Lower lobe of right lung (tissue), 2 donors: ENCODE data around the gene PCID2. TPM values are rescaled to one million over a fixed set of nuclear protein-coding genes. Genes with fewer than 3 reads are reported as not detected.

Experiments used
- ATAC-seq, 2 donors: fragments of 200-7000 bp; cut with Tn5 transposase; one replicate each; pipeline ENCODE4 v1.9.1; 2020 to 2022; ENCODE audit warnings: mild to moderate bottlenecking in 2 of 2, moderate library complexity in 2 of 2
- DNase-seq: peaks from one replicate; pipeline ENCODE4 v3.0.0-alpha.2; 2020
- H3K27ac ChIP-seq: fragments of 200-600 bp; one replicate; pipeline ENCODE4 v1.8.0; 2022
- H3K27me3 ChIP-seq: fragments of 200-600 bp; one replicate; pipeline ENCODE4 v1.8.0; 2022; ENCODE audit warnings: low read depth
- H3K36me3 ChIP-seq: fragments of 200-600 bp; one replicate; pipeline ENCODE4 v1.8.0; 2022; ENCODE audit warnings: mild to moderate bottlenecking
- H3K4me1 ChIP-seq: fragments of 200-600 bp; one replicate; pipeline ENCODE4 v1.8.0; 2022
- H3K4me3 ChIP-seq: fragments of 200-600 bp; one replicate; pipeline ENCODE4 v1.8.0; 2022; ENCODE audit warnings: mild to moderate bottlenecking
- H3K9me3 ChIP-seq: fragments of 200-600 bp; one replicate; pipeline ENCODE4 v1.8.0; 2022
- CTCF ChIP-seq: fragments of 200-600 bp; IDR thresholded peaks from one replicate; pipeline ENCODE4 v1.8.0; 2022; ENCODE audit warnings: antibody characterized with exemption, mild to moderate bottlenecking
- intact Hi-C: fragments of 100-400 bp; cut with DNase I; formaldehyde crosslinking; loops from one replicate; pipeline ENCODE4 v1.11.0; 2022
- total RNA-seq: library from RNA; stranded (reverse); fragmentation: NEBNext Ultra II Directional; extraction: Animal tissue kit (Norgen Biotek cat#: 25700); gene quantifications from one replicate; pipeline ENCODE4 v1.2.1, GENCODE V29; 2021
- donor health status: DM: no; HTN: yes; CAD: no; lungs with severe emphysema.

Gene PCID2
- total RNA-seq, 1 donor from 2014 or later, result 35.1 TPM

GRCh38 chr13:113146750-113147149 is 61.7 kb downstream of the PCID2 start:
- intact Hi-C loops, result no loop called here
- H3K36me3 ChIP-seq, result no peaks in the 10 kb centered on the region
- H3K4me1 ChIP-seq, result peaks cover under 1% of the 10 kb centered on the region
- H3K27me3 ChIP-seq, result no peaks in the 10 kb centered on the region
- no peak for DNase-seq
- H3K27ac ChIP-seq, result no peak overlapping the region
- no peak for TF ChIP-seq CTCF
- no peak overlapping the region for H3K4me3 ChIP-seq
- ATAC-seq, result no peak
- H3K9me3 ChIP-seq, result no peaks in the 10 kb centered on the region

GRCh38 chr13:113145911-113146598 is 62.4 kb downstream of the PCID2 start:
- Histone ChIP-seq H3K4me3 (no peak overlapping the region), H3K27me3 (no peaks in the 10 kb centered on the region), H3K9me3 (no peaks in the 10 kb centered on the region), H3K27ac (no peak overlapping the region), H3K4me1 (no peaks in the 10 kb centered on the region), H3K36me3 (no peaks in the 10 kb centered on the region)
- intact Hi-C loops, result no loop called here
- ATAC-seq (no peak), DNase-seq (no peak)
- TF ChIP-seq CTCF, result no peak

GRCh38 chr13:113145496-113145895 is 63.0 kb downstream of the PCID2 start:
- Histone ChIP-seq H3K4me1 (no peaks in the 10 kb centered on the region), H3K27ac (no peak overlapping the region), H3K36me3 (no peaks in the 10 kb centered on the region), H3K4me3 (no peak overlapping the region), H3K9me3 (no peaks in the 10 kb centered on the region), H3K27me3 (no peaks in the 10 kb centered on the region)
- no peak for ATAC-seq
- no peak for DNase-seq
- intact Hi-C loops, result no loop called here
- TF ChIP-seq CTCF, result no peak

- DNase-seq, result no peak
- intact Hi-C loops, result no loop called here
- no peak overlapping the region for H3K4me3 ChIP-seq
- H3K36me3 ChIP-seq, result no peaks in the 10 kb centered on the region
- no peak for TF ChIP-seq CTCF
- no peaks in the 10 kb centered on the region for H3K27me3 ChIP-seq
- ATAC-seq, result no peak
- H3K9me3 ChIP-seq, result no peaks in the 10 kb centered on the region
- no peak overlapping the region for H3K27ac ChIP-seq
- H3K4me1 ChIP-seq, result no peaks in the 10 kb centered on the region
Measured at GRCh38 chr13:113144255-113144629, 64.2 kb downstream of the PCID2 start.

GRCh38 chr13:113143466-113144254 is 64.8 kb downstream of the PCID2 start:
- Histone ChIP-seq H3K27ac (no peak overlapping the region), H3K27me3 (no peaks in the 10 kb centered on the region), H3K4me3 (no peak overlapping the region), H3K36me3 (no peaks in the 10 kb centered on the region), H3K9me3 (no peaks in the 10 kb centered on the region), H3K4me1 (no peaks in the 10 kb centered on the region)
- DNase-seq (peak; percentile 36), ATAC-seq (no peak)
- TF ChIP-seq CTCF, result no peak
- intact Hi-C loops, result no loop called here
